Measurements from ENCODE around the gene EEPD1.

GRCh38 chr7:36188266-36188665, 35.2 kb downstream of the EEPD1 start:
- TF ChIP-seq, protein P1, sequence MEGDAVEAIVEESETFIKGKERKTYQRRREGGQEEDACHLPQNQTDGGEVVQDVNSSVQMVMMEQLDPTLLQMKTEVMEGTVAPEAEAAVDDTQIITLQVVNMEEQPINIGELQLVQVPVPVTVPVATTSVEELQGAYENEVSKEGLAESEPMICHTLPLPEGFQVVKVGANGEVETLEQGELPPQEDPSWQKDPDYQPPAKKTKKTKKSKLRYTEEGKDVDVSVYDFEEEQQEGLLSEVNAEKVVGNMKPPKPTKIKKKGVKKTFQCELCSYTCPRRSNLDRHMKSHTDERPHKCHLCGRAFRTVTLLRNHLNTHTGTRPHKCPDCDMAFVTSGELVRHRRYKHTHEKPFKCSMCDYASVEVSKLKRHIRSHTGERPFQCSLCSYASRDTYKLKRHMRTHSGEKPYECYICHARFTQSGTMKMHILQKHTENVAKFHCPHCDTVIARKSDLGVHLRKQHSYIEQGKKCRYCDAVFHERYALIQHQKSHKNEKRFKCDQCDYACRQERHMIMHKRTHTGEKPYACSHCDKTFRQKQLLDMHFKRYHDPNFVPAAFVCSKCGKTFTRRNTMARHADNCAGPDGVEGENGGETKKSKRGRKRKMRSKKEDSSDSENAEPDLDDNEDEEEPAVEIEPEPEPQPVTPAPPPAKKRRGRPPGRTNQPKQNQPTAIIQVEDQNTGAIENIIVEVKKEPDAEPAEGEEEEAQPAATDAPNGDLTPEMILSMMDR (IDR thresholded peaks at IDR 0.05; ENCODE audit: extremely low read depth in 1 of 2, insufficient read depth in 1 of 2, low read depth in 1 of 2, low read length in 2 of 2) = no peak
- no peak for TF ChIP-seq POLR2A (IDR thresholded peaks at IDR 0.05; ENCODE audit: low read depth, low read length)
- TF ChIP-seq, protein P2, sequence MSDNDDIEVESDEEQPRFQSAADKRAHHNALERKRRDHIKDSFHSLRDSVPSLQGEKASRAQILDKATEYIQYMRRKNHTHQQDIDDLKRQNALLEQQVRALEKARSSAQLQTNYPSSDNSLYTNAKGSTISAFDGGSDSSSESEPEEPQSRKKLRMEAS (IDR thresholded peaks at IDR 0.05; ENCODE audit: insufficient read depth, insufficient read length) = no peak
- TF ChIP-seq FOS (IDR thresholded peaks at IDR 0.05; ENCODE audit: borderline replicate concordance, insufficient read depth, low read length) = no peak
- no peak for TF ChIP-seq JUN (IDR thresholded peaks at IDR 0.05; ENCODE audit: borderline replicate concordance, insufficient read depth, insufficient read length, low read depth)
- no peak for TF ChIP-seq POLR2AphosphoS5 (IDR thresholded peaks at IDR 0.05; ENCODE audit: insufficient read depth, low read depth, low read length)
- no peak for TF ChIP-seq EZH2 (IDR thresholded peaks at IDR 0.05; ENCODE audit: borderline replicate concordance, low read depth, low read length, severe bottlenecking)
